ENCODE results near the gene SYS1.
A peak's percentile ranks its signal among the peaks of the same experiment; 100 is the strongest.

The SYS1 gene

GRCh38 chr20:45362804-45363610 is at the start of gene SYS1:
SYS1 (plus strand) TSS chr20:45363156; CDS start chr20:45363532, 376 bp downstream.
- peak; percentile 99 for DNase-seq (ENCODE audit: low spot score)

GRCh38 chr20:45313943-45314342 is 49.0 kb upstream of the SYS1 start:
- DNase-seq (ENCODE audit: low spot score): no peak

GRCh38 chr20:45315672-45316071 is 47.3 kb upstream of the SYS1 start:
- no peak for DNase-seq (ENCODE audit: low spot score)

- no peak for DNase-seq (ENCODE audit: low spot score)
Measured at GRCh38 chr20:45316150-45317080, 46.5 kb upstream of the SYS1 start.

GRCh38 chr20:45317826-45318225 is 45.1 kb upstream of the SYS1 start:
- DNase-seq (ENCODE audit: low spot score): no peak

GRCh38 chr20:45318386-45318939 is 44.5 kb upstream of the SYS1 start:
- DNase-seq (ENCODE audit: low spot score): no peak

GRCh38 chr20:45318948-45319347 is 44.0 kb upstream of the SYS1 start:
- DNase-seq (ENCODE audit: low spot score): no peak

GRCh38 chr20:45320948-45321595 is 41.9 kb upstream of the SYS1 start:
- peak; percentile 19 for DNase-seq (ENCODE audit: low spot score)

- DNase-seq (ENCODE audit: low spot score): no peak
Measured at GRCh38 chr20:45322952-45323383, 40.0 kb upstream of the SYS1 start.

- DNase-seq (ENCODE audit: low spot score): no peak
Measured at GRCh38 chr20:45323731-45324130, 39.2 kb upstream of the SYS1 start.

GRCh38 chr20:45325371-45325770 is 37.6 kb upstream of the SYS1 start:
- DNase-seq (ENCODE audit: low spot score): no peak

- no peak for DNase-seq (ENCODE audit: low spot score)
Measured at GRCh38 chr20:45328451-45328850, 34.5 kb upstream of the SYS1 start.

- DNase-seq (ENCODE audit: low spot score): no peak
Measured at GRCh38 chr20:45329497-45330319, 33.2 kb upstream of the SYS1 start.

- DNase-seq (ENCODE audit: low spot score): no peak
Measured at GRCh38 chr20:45330476-45330875, 32.5 kb upstream of the SYS1 start.

- no peak for DNase-seq (ENCODE audit: low spot score)
Measured at GRCh38 chr20:45336530-45337366, 26.2 kb upstream of the SYS1 start.

- DNase-seq (ENCODE audit: low spot score): no peak
Measured at GRCh38 chr20:45337367-45338120, 25.4 kb upstream of the SYS1 start.

- no peak for DNase-seq (ENCODE audit: low spot score)
Measured at GRCh38 chr20:45338121-45339030, 24.6 kb upstream of the SYS1 start.

GRCh38 chr20:45339084-45339483 is 23.9 kb upstream of the SYS1 start:
- no peak for DNase-seq (ENCODE audit: low spot score)

Data from CD4-positive, alpha-beta T cell treated with Interleukin-6 at 100 ng/mL for 8 hours (primary cell).